Mucosa of descending colon (tissue), 3 donors: ENCODE data around the gene EIPR1. TPM values are rescaled to one million over a fixed set of nuclear protein-coding genes. Genes with fewer than 3 reads are reported as not detected.

Experiments
- ATAC-seq: fragments of 200-7000 bp; cut with Tn5 transposase; one replicate; pipeline ENCODE4 v1.9.1; 2020; ENCODE audit warnings: mild to moderate bottlenecking, moderate library complexity
- DNase-seq, 3 donors: peaks; one replicate each; pipeline ENCODE4 v3.0.0-alpha.2; 2020
- H3K36me3 ChIP-seq: fragments of 200-600 bp; one replicate; pipeline ENCODE4 v1.8.0; 2021; ENCODE audit warnings: low read depth, mild to moderate bottlenecking
- H3K4me1 ChIP-seq: fragments of 200-600 bp; one replicate; pipeline ENCODE4 v1.8.0; 2021; ENCODE audit warnings: low read depth, mild to moderate bottlenecking
- H3K4me3 ChIP-seq: fragments of 200-600 bp; one replicate; pipeline ENCODE4 v1.8.0; 2021; ENCODE audit warnings: mild to moderate bottlenecking
- H3K9me3 ChIP-seq: fragments of 200-600 bp; one replicate; pipeline ENCODE4 v1.8.0; 2021; ENCODE audit warnings: mild to moderate bottlenecking
- CTCF ChIP-seq: fragments of 200-600 bp; IDR thresholded peaks from one replicate; pipeline ENCODE4 v1.8.0; 2022; ENCODE audit warnings: antibody characterized with exemption, mild to moderate bottlenecking
- intact Hi-C, 2 donors: fragments of 100-400 bp; cut with DNase I in 1 of 2; cut with micrococcal nuclease in 1 of 2; formaldehyde crosslinking; loops; one replicate each; pipeline versions ENCODE4 v1.11.0 to v1.11.1; 2022; cut with DNase I, micrococcal nuclease
- total RNA-seq, 3 donors: library from RNA; stranded (reverse); fragmentation: NEBNext Ultra II Directional in 2 of 3; extraction: Animal tissue kit (Norgen Biotek cat#: 25700) in 2 of 3; gene quantifications; one replicate each; pipeline versions ENCODE4 v1.2.1 to v1.2.4, GENCODE V29; 2021 to 2023
- donor health status: DM: no; HTN: no; CAD: no; lungs with moderate emphysema.
- donor health status: DM: no; HTN: no; CAD: no.
- donor health status: DM: no; HTN: yes; CAD: no.

Gene EIPR1
- total RNA-seq, 3 donors from 2014 or later, result 15.9 to 27.1 (median 25.0) TPM

- Histone ChIP-seq H3K9me3 (peaks cover 5% of the 10 kb centered on the region), H3K4me3 (no peak overlapping the region), H3K36me3 (no peaks in the 10 kb centered on the region), H3K4me1 (no peaks in the 10 kb centered on the region)
- intact Hi-C loops, result no loop called here
- DNase-seq (no peak), ATAC-seq (no peak)
- no peak for TF ChIP-seq CTCF
These were observed 123.1 kb downstream of the EIPR1 start for GRCh38 chr2:3254442-3254941.

GRCh38 chr2:3253913-3254441 is 123.6 kb downstream of the EIPR1 start:
- H3K9me3 ChIP-seq, result peaks cover 10% of the 10 kb centered on the region
- H3K4me1 ChIP-seq, result no peaks in the 10 kb centered on the region
- H3K36me3 ChIP-seq, result no peaks in the 10 kb centered on the region
- no peak for TF ChIP-seq CTCF
- no peak for DNase-seq
- no peak for ATAC-seq
- intact Hi-C loops, result no loop called here
- H3K4me3 ChIP-seq, result no peak overlapping the region

- intact Hi-C loops, result no loop called here
- no peak overlapping the region for H3K4me3 ChIP-seq
- no peaks in the 10 kb centered on the region for H3K36me3 ChIP-seq
- no peak for ATAC-seq
- no peak for TF ChIP-seq CTCF
- H3K4me1 ChIP-seq, result no peaks in the 10 kb centered on the region
- H3K9me3 ChIP-seq, result peaks cover 17% of the 10 kb centered on the region
- DNase-seq, result no peak
These were observed 125.7 kb downstream of the EIPR1 start for GRCh38 chr2:3251946-3252345.

- H3K36me3 ChIP-seq, result no peaks in the 10 kb centered on the region
- TF ChIP-seq CTCF, result no peak
- intact Hi-C loops, result no loop called here
- ATAC-seq (peak; percentile 63), DNase-seq (no peak)
- H3K4me1 ChIP-seq, result no peaks in the 10 kb centered on the region
- H3K4me3 ChIP-seq, result no peak overlapping the region
- H3K9me3 ChIP-seq, result peaks cover 17% of the 10 kb centered on the region
These were observed 128.1 kb downstream of the EIPR1 start for GRCh38 chr2:3249476-3249962.

- Histone ChIP-seq H3K36me3 (no peaks in the 10 kb centered on the region), H3K4me1 (no peaks in the 10 kb centered on the region), H3K4me3 (no peak overlapping the region), H3K9me3 (peaks cover 17% of the 10 kb centered on the region)
- intact Hi-C loops, result no loop called here
- TF ChIP-seq CTCF, result no peak
- DNase-seq (no peak), ATAC-seq (peak; percentile 26)
These were observed 128.7 kb downstream of the EIPR1 start for GRCh38 chr2:3248754-3249475.
